ENCODE data around the gene KCNMA1. TPM values are rescaled to one million over a fixed set of nuclear protein-coding genes. Genes with fewer than 3 reads are reported as not detected.

KCNMA1 gene
- total RNA-seq, 2 experiments from 2014 or later, result 0.55 to 1.5 TPM

GRCh38 chr10:76950354-76950753 lies 687.3 kb downstream of the KCNMA1 start:
- Mint-ChIP-seq H3K4me3 (no peak overlapping the region), H3K36me3 (no peaks in the 10 kb centered on the region), H3K9me3 (ENCODE audit: low read depth) (no peaks in the 10 kb centered on the region), H3K27me3 (no peaks in the 10 kb centered on the region), H3K4me1 (no peaks in the 10 kb centered on the region), H3K27ac (no peak overlapping the region)
- no peak for DNase-seq
- no peak for ATAC-seq
- CTCF ChIA-PET, result no interaction called here

- CTCF ChIA-PET, result no interaction called here
- no peak for ATAC-seq
- H3K27ac Mint-ChIP-seq, result no peak overlapping the region
- H3K9me3 Mint-ChIP-seq (ENCODE audit: low read depth), result no peaks in the 10 kb centered on the region
- no peaks in the 10 kb centered on the region for H3K27me3 Mint-ChIP-seq
- H3K36me3 Mint-ChIP-seq, result no peaks in the 10 kb centered on the region
- no peak for DNase-seq
- H3K4me1 Mint-ChIP-seq, result no peaks in the 10 kb centered on the region
- H3K4me3 Mint-ChIP-seq, result no peak overlapping the region
Observed at GRCh38 chr10:76946270-76946669, 691.3 kb downstream of the KCNMA1 start.

- no peaks in the 10 kb centered on the region for H3K27me3 Mint-ChIP-seq
- H3K36me3 Mint-ChIP-seq, result no peaks in the 10 kb centered on the region
- no peak overlapping the region for H3K4me3 Mint-ChIP-seq
- ATAC-seq (no peak), DNase-seq (no peak)
- CTCF ChIA-PET, result no interaction called here
- H3K27ac Mint-ChIP-seq, result no peak overlapping the region
- no peaks in the 10 kb centered on the region for H3K4me1 Mint-ChIP-seq
- no peaks in the 10 kb centered on the region for H3K9me3 Mint-ChIP-seq (ENCODE audit: low read depth)
Observed at GRCh38 chr10:76945166-76945565, 692.4 kb downstream of the KCNMA1 start.

- ATAC-seq (no peak), DNase-seq (no peak)
- Mint-ChIP-seq H3K27ac (no peak overlapping the region), H3K4me1 (no peaks in the 10 kb centered on the region), H3K36me3 (no peaks in the 10 kb centered on the region), H3K27me3 (no peaks in the 10 kb centered on the region), H3K9me3 (ENCODE audit: low read depth) (no peaks in the 10 kb centered on the region), H3K4me3 (no peak overlapping the region)
- CTCF ChIA-PET, result no interaction called here
Observed at GRCh38 chr10:76944640-76945039, 693.0 kb downstream of the KCNMA1 start.

- no peaks in the 10 kb centered on the region for H3K9me3 Mint-ChIP-seq (ENCODE audit: low read depth)
- H3K27me3 Mint-ChIP-seq, result no peaks in the 10 kb centered on the region
- H3K27ac Mint-ChIP-seq, result no peak overlapping the region
- ATAC-seq, result no peak
- H3K4me1 Mint-ChIP-seq, result no peaks in the 10 kb centered on the region
- no peak overlapping the region for H3K4me3 Mint-ChIP-seq
- no peak for DNase-seq
- CTCF ChIA-PET, result no interaction called here
- no peaks in the 10 kb centered on the region for H3K36me3 Mint-ChIP-seq
Observed at GRCh38 chr10:76942628-76943416, 694.8 kb downstream of the KCNMA1 start.

GRCh38 chr10:76939933-76940468 lies 697.6 kb downstream of the KCNMA1 start:
- Mint-ChIP-seq H3K9me3 (ENCODE audit: low read depth) (no peaks in the 10 kb centered on the region), H3K27ac (no peak overlapping the region), H3K4me1 (no peaks in the 10 kb centered on the region), H3K27me3 (no peaks in the 10 kb centered on the region), H3K4me3 (no peak overlapping the region), H3K36me3 (no peaks in the 10 kb centered on the region)
- DNase-seq (no peak), ATAC-seq (no peak)
- CTCF ChIA-PET, result no interaction called here

- no peaks in the 10 kb centered on the region for H3K9me3 Mint-ChIP-seq (ENCODE audit: low read depth)
- no peaks in the 10 kb centered on the region for H3K36me3 Mint-ChIP-seq
- CTCF ChIA-PET, result no interaction called here
- H3K4me1 Mint-ChIP-seq, result no peaks in the 10 kb centered on the region
- DNase-seq (no peak), ATAC-seq (no peak)
- no peak overlapping the region for H3K27ac Mint-ChIP-seq
- H3K4me3 Mint-ChIP-seq, result no peak overlapping the region
- H3K27me3 Mint-ChIP-seq, result no peaks in the 10 kb centered on the region
Observed at GRCh38 chr10:76937181-76937600, 700.4 kb downstream of the KCNMA1 start.

GRCh38 chr10:76935941-76936613 lies 701.5 kb downstream of the KCNMA1 start:
- CTCF ChIA-PET, result no interaction called here
- no peaks in the 10 kb centered on the region for H3K4me1 Mint-ChIP-seq
- H3K27ac Mint-ChIP-seq, result no peak overlapping the region
- no peak overlapping the region for H3K4me3 Mint-ChIP-seq
- no peaks in the 10 kb centered on the region for H3K9me3 Mint-ChIP-seq (ENCODE audit: low read depth)
- ATAC-seq (no peak), DNase-seq (no peak)
- H3K27me3 Mint-ChIP-seq, result no peaks in the 10 kb centered on the region
- no peaks in the 10 kb centered on the region for H3K36me3 Mint-ChIP-seq

GRCh38 chr10:76928565-76928964 lies 709.0 kb downstream of the KCNMA1 start:
- CTCF ChIA-PET, result no interaction called here
- no peak for ATAC-seq
- DNase-seq, result no peak

GRCh38 chr10:76925636-76926405 lies 711.8 kb downstream of the KCNMA1 start:
- Mint-ChIP-seq H3K27ac (no peak overlapping the region), H3K36me3 (no peaks in the 10 kb centered on the region), H3K27me3 (no peaks in the 10 kb centered on the region), H3K4me1 (no peaks in the 10 kb centered on the region), H3K4me3 (no peak overlapping the region), H3K9me3 (ENCODE audit: low read depth) (no peaks in the 10 kb centered on the region)
- ATAC-seq (no peak), DNase-seq (no peak)
- CTCF ChIA-PET, result no interaction called here

More at GRCh38 chr10:76928565-76928964, 709.0 kb downstream of the KCNMA1 start:
- no peak overlapping the region for H3K4me3 Mint-ChIP-seq
- no peaks in the 10 kb centered on the region for H3K9me3 Mint-ChIP-seq (ENCODE audit: low read depth)
- H3K27ac Mint-ChIP-seq, result no peak overlapping the region
- no peaks in the 10 kb centered on the region for H3K4me1 Mint-ChIP-seq
- no peaks in the 10 kb centered on the region for H3K27me3 Mint-ChIP-seq
- H3K36me3 Mint-ChIP-seq, result no peaks in the 10 kb centered on the region

- no peak overlapping the region for H3K4me3 Mint-ChIP-seq
- ATAC-seq (no peak), DNase-seq (no peak)
- CTCF ChIA-PET, result no interaction called here
- H3K27ac Mint-ChIP-seq, result no peak overlapping the region
- no peaks in the 10 kb centered on the region for H3K4me1 Mint-ChIP-seq
- H3K36me3 Mint-ChIP-seq, result no peaks in the 10 kb centered on the region
- H3K27me3 Mint-ChIP-seq, result no peaks in the 10 kb centered on the region
- no peaks in the 10 kb centered on the region for H3K9me3 Mint-ChIP-seq (ENCODE audit: low read depth)
Observed at GRCh38 chr10:76922666-76923065, 714.9 kb downstream of the KCNMA1 start.

GRCh38 chr10:76921383-76922010 lies 716.1 kb downstream of the KCNMA1 start:
- Mint-ChIP-seq H3K27me3 (no peaks in the 10 kb centered on the region), H3K4me1 (no peaks in the 10 kb centered on the region), H3K9me3 (ENCODE audit: low read depth) (no peaks in the 10 kb centered on the region), H3K36me3 (no peaks in the 10 kb centered on the region), H3K4me3 (no peak overlapping the region), H3K27ac (no peak overlapping the region)
- DNase-seq (no peak), ATAC-seq (no peak)
- CTCF ChIA-PET, result no interaction called here

- no peak for ATAC-seq
- CTCF ChIA-PET, result no interaction called here
- Mint-ChIP-seq H3K4me1 (no peaks in the 10 kb centered on the region), H3K9me3 (ENCODE audit: low read depth) (no peaks in the 10 kb centered on the region), H3K36me3 (no peaks in the 10 kb centered on the region), H3K27ac (no peak overlapping the region), H3K4me3 (no peak overlapping the region), H3K27me3 (no peaks in the 10 kb centered on the region)
- no peak for DNase-seq
Observed at GRCh38 chr10:76920581-76920980, 717.0 kb downstream of the KCNMA1 start.
